Prostate gland (tissue), 2 donors: ENCODE measurements around the gene GIPC1. TPM values are rescaled to one million over a fixed set of nuclear protein-coding genes. Genes with fewer than 3 reads are reported as not detected.

ENCODE experiments used
- DNase-seq: peaks from one replicate; pipeline ENCODE4 v3.0.0-alpha.2; 2019; ENCODE audit warnings: low spot score
- H3K27ac ChIP-seq, 2 donors: fragments of 200-600 bp; sonication (generic); 2 replicates each; pipeline ENCODE4 v1.5.1; 2017 to 2019
- H3K27me3 ChIP-seq: fragments of 200-600 bp; sonication (generic); replicated peaks from 2 replicates; pipeline ENCODE4 v1.5.1; 2019; ENCODE audit not compliant: insufficient read depth
- H3K36me3 ChIP-seq, 2 donors: fragments of 200-600 bp; sonication (generic); 1 replicate in 1 of 2; 2 replicates in 1 of 2; pipeline versions ENCODE4 v1.5.1 to v1.8.1; 2017 to 2019
- H3K4me1 ChIP-seq: fragments of 200-600 bp; sonication (generic); replicated peaks from 2 replicates; pipeline ENCODE4 v1.5.1; 2019
- H3K4me3 ChIP-seq, 2 donors: fragments of 200-600 bp; sonication (generic); 2 replicates each; pipeline ENCODE4 v1.5.1; 2017 to 2019
- H3K9me3 ChIP-seq: fragments of 200-600 bp; sonication (generic); 2 replicates; pipeline ENCODE4 v1.5.1; 2017
- CTCF ChIP-seq, 4 experiments: fragments of 200-600 bp in 2 of 4; fragments of 450-650 bp in 2 of 4; sonication (generic) in 2 of 4; IDR thresholded peaks; 1 replicate in 3 of 4; 2 replicates in 1 of 4; pipeline ENCODE4 v1.5.1; 2016 to 2019; ENCODE audit warnings: antibody characterized with exemption in 4 of 4, mild to moderate bottlenecking in 2 of 4, moderate library complexity in 2 of 4
- POLR2A ChIP-seq: fragments of 450-650 bp; IDR thresholded peaks from one replicate; pipeline ENCODE4 v1.6.1; 2016; ENCODE audit warnings: antibody characterized with exemption, mild to moderate bottlenecking
- POLR2AphosphoS5 ChIP-seq: sonication (generic); formaldehyde crosslinking; IDR thresholded peaks from one replicate; pipeline ENCODE4 v1.6.1; 2017; ENCODE audit warnings: antibody characterized with exemption
- WGBS: methylation state at CpG from one replicate; pipeline ENCODE4 v1.1.5; 2018; 5-methylcytosine and 5-hydroxymethylcytosine counted together
- intact Hi-C: fragments of 100-400 bp; cut with DNase I; formaldehyde crosslinking; loops from one replicate; pipeline ENCODE4 v1.14.2; 2022
- total RNA-seq, 2 donors: library from RNA; depleted of rRNA; stranded (reverse); fragments of >200 nt; gene quantifications; one replicate each; pipeline ENCODE4 v1.1.0, GENCODE V29; 2016

GIPC1 gene
- total RNA-seq, 2 donors from 2014 or later, result 71.8 to 101 TPM

- intact Hi-C loops, result no loop called here
- Histone ChIP-seq H3K36me3 (peaks cover 0 to 4% of the 10 kb centered on the region in 2 donors), H3K27ac (no peak overlapping the region), H3K4me1 (no peaks in the 10 kb centered on the region), H3K9me3 (no peaks in the 10 kb centered on the region), H3K4me3 (no peak overlapping the region), H3K27me3 (no peaks in the 10 kb centered on the region)
- TF ChIP-seq CTCF (IDR thresholded peaks at IDR 0.05), result no peak
- no peak for TF ChIP-seq POLR2AphosphoS5
- TF ChIP-seq POLR2A, result no peak
- WGBS, result 94% methylated on average over 16 of the region's 16 CpGs
- no peak for DNase-seq
Observed at GRCh38 chr19:14487370-14488125, 8.4 kb downstream of the GIPC1 start.

DNA sequence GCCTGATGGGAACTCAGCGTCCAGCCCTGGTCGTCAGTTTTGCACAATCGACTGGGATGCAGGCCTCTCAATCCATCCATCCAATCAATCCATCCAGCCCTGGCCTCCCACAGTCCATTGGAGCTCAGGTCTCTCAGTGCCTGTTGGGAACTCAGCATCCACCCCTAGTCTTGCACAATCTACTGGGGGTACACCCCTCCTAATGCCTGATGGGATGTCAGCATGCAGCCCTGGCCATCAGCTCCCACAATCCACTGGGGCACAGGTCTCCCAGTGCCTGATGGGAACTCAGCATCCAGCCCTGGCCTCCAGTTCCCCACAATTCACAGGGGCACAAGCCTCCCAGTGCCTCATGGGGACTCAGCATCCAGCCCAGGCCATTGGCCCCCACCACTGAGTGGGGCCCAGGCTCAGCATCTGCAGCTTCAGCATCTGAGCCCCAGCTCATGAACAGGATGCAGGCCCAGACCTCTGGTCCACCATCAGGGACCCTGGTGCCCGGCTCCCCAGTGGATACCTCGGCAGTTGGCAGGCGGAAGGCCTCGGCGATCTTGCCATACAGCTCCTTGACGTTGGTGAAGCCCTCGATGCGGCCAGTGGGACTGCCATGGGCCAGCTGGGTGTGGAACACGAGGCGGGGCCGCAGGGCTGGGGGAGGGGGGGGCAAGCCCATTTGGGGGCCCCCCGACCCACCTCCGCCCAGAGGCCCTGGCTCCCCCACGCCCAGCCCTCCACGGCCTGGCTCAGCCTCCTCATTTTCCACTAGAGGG, 13.6 kb downstream of the GIPC1 start:
- no peak for DNase-seq
- TF ChIP-seq POLR2AphosphoS5 (no peak), POLR2A (no peak), CTCF (IDR thresholded peaks at IDR 0.05) (no peak)
- no peaks in the 10 kb centered on the region for H3K9me3 ChIP-seq
- no peaks in the 10 kb centered on the region for H3K4me1 ChIP-seq
- H3K36me3 ChIP-seq, result no peaks in the 10 kb centered on the region
- WGBS, result 89% methylated on average over 17 of the region's 18 CpGs
- H3K27ac ChIP-seq, result no peak overlapping the region
- H3K4me3 ChIP-seq, result no peak overlapping the region
- no peaks in the 10 kb centered on the region for H3K27me3 ChIP-seq
- intact Hi-C loops, result no loop called here

- Histone ChIP-seq H3K27me3 (no peaks in the 10 kb centered on the region), H3K4me1 (no peaks in the 10 kb centered on the region), H3K36me3 (no peaks in the 10 kb centered on the region), H3K4me3 (no peak overlapping the region), H3K27ac (no peak overlapping the region), H3K9me3 (no peaks in the 10 kb centered on the region)
- intact Hi-C loops, result no loop called here
- DNase-seq, result no peak
- TF ChIP-seq CTCF (IDR thresholded peaks at IDR 0.05) (no peak), POLR2AphosphoS5 (no peak), POLR2A (no peak)
- WGBS, result 86% methylated on average over 5 of the region's 5 CpGs
Observed at GRCh38 chr19:14480700-14481079, 15.2 kb downstream of the GIPC1 start.

GRCh38 chr19:14479975-14480699, 15.8 kb downstream of the GIPC1 start:
- no peak overlapping the region for H3K4me3 ChIP-seq

More at GRCh38 chr19:14479975-14480699, 15.8 kb downstream of the GIPC1 start:
- Histone ChIP-seq H3K9me3 (no peaks in the 10 kb centered on the region), H3K4me1 (no peaks in the 10 kb centered on the region), H3K27ac (no peak overlapping the region), H3K27me3 (no peaks in the 10 kb centered on the region), H3K36me3 (no peaks in the 10 kb centered on the region)
- intact Hi-C loops, result loop anchor here (10.0 kb wide), 1 partner anchor 335 kb away; no protein-coding TSS in a partner anchor
- no peak for DNase-seq
- 67% methylated on average over 38 of the region's 43 CpGs for WGBS
- TF ChIP-seq POLR2A (no peak), CTCF (IDR thresholded peaks at IDR 0.05) (peak in 3 of 4 experiments; percentile 40 to 69 (median 51)), POLR2AphosphoS5 (no peak)
